Epithelial cell of proximal tubule (primary cell): ENCODE results near the gene LRRC32. TPM values are rescaled to one million over a fixed set of nuclear protein-coding genes. Genes with fewer than 3 reads are reported as not detected.
"Not testable (repeated sequence)": the region's sequence is repeated elsewhere in the genome, so short reads cannot be mapped to it uniquely, and the experiment has no call there.

Experiments used
- DNase-seq: peaks from one replicate; pipeline ENCODE4 v3.0.0-alpha.2; 2011; ENCODE audit warnings: low read depth
- H3K4me3 ChIP-seq: 2 replicates; pipeline ENCODE4 v1.5.1; 2011; ENCODE audit warnings: low read depth, mild to moderate bottlenecking, low read length
- total RNA-seq: library from RNA; depleted of rRNA; stranded (reverse); fragments of >200 nt; gene quantifications from 2 replicates; pipeline ENCODE4 v1.2.3, GENCODE V29; 2015
- TF ChIP-seq, protein P1 (sequence below): conservative IDR thresholded peaks from 2 replicates; pipeline ENCODE4 v1.5.1; 2012; ENCODE audit warnings: low read depth, mild to moderate bottlenecking, low read length

Gene LRRC32
- total RNA-seq, 1 donor from 2014 or later = 0.29 TPM

DNA sequence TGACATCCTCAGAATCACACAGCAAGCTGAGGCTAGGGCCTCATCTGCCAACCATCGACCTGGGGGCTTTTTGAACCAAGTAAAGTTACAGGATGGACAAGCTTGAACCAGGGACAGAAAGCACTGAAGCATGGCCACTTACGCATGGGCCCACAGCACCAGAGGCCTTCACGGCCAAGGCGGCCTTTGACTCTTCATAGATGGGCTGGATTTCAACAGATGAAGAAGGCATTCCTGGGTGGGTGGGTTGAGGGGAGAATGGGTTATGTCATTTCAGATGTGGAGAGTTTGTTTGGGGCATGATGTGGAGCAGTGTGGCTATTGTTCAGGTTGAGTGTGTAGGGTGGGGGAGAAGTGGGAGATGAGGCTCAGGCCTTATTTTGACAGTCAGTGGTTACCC lies 60.2 kb downstream of the LRRC32 start:
- DNase-seq = no peak
- no peak overlapping the region for H3K4me3 ChIP-seq
- TF ChIP-seq, protein P1, sequence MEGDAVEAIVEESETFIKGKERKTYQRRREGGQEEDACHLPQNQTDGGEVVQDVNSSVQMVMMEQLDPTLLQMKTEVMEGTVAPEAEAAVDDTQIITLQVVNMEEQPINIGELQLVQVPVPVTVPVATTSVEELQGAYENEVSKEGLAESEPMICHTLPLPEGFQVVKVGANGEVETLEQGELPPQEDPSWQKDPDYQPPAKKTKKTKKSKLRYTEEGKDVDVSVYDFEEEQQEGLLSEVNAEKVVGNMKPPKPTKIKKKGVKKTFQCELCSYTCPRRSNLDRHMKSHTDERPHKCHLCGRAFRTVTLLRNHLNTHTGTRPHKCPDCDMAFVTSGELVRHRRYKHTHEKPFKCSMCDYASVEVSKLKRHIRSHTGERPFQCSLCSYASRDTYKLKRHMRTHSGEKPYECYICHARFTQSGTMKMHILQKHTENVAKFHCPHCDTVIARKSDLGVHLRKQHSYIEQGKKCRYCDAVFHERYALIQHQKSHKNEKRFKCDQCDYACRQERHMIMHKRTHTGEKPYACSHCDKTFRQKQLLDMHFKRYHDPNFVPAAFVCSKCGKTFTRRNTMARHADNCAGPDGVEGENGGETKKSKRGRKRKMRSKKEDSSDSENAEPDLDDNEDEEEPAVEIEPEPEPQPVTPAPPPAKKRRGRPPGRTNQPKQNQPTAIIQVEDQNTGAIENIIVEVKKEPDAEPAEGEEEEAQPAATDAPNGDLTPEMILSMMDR = no peak

DNA sequence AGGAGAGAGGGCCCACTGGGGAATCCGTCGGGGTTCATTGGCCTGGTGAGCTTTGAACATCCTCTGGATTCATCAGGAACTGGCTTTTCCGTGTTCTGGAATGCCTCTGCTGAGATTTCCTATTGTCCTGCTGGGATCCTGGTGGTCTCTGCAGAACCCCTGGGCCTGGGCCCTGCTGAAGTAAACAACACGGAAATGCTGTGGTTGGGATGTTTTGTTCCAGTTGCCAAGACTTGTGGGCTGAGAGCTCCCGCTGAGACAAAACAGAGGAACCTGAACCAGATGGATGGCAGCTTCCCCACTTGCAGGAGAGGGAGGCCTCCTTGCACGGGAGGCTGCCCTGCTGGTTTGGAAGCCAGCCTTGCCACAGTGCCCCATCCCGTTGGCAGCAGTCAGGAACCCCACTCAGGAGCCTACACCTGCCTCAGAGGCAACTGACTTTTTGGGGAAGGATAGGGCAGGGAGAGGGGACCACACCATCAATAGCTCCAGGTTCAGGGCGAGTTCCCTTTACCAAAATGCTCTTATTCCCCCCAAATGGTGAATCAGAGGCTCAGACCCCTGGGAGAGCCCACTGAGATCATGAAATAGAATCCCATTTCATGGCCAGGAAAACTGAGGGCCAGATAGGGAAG lies 60.7 kb downstream of the LRRC32 start:
- TF ChIP-seq, protein P1 = no peak
- no peak for DNase-seq
- H3K4me3 ChIP-seq = no peak overlapping the region

DNA sequence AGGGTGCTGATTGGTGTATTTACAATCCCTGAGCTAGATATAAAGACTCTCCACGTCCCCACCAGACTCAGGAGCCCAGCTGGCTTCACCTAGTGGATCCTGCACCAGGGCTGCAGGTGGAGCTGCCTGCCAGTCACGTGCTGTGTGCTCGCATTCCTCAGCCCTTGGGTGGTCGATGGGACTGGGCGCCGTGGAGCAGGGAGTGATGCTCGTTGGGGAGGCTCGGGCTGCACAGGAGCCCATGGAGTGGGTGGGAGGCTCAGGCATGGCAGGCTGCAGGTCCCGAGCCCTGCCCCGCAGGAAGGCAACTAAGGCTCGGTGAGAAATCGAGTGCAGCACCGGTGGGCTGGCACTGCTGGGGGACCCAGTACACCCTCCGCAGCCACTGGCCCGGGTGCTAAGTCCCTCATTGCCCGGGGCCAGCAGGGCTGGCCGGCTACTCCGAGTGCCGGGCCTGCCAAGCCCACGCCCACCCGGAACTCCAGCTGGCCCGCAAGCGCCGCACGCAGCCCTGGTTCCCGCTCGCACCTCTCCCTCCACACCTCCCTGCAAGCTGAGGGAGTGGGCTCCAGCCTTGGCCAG lies 61.6 kb downstream of the LRRC32 start:
- DNase-seq, H3K4me3 ChIP-seq: not testable (repeated sequence)

DNA sequence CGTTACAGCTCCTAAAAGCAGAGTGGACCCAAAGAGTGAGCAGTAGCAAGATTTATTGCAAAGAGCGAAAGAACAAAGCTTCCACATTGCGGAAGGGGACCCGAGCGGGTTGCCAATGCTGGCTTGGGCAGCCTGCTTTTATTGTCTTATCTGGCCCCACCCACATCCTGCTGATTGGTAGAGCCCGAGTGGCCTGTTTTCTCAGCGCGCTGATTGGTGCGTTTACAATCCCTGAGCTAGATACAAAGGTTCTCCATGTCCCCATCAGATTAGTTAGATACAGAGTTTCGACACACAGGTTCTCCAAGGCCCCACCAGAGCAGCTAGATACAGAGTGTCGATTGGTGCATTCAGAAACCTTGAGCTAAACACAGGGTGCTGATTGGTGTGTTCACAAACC lies 62.3 kb downstream of the LRRC32 start:
- not testable (repeated sequence) for H3K4me3 ChIP-seq, DNase-seq

Other genes with a start within 250 kb of the LRRC32 start
- gene EMSY, start 225.7 kb downstream of the LRRC32 start, total RNA-seq = 7.8 and 17.7 TPM in 2 replicates
- gene TSKU, start 112.6 kb upstream of the LRRC32 start, total RNA-seq = 18.3 and 23.4 TPM in 2 replicates
- gene ACER3, start 190.2 kb upstream of the LRRC32 start, total RNA-seq = 10.6 and 11.4 TPM in 2 replicates